RWPE1 (cell line): ENCODE measurements around the gene SZT2.
"Not testable (repeated sequence)": the region's sequence is repeated elsewhere in the genome, so short reads cannot be mapped to it uniquely, and the experiment has no call there.

ENCODE experiments used
- CTCF ChIA-PET: fragments of 350-600 bp; sonication (Branson Sonifier 250); formaldehyde crosslinking; extraction: SDS; loops from one replicate; lab custom pipeline; 2021; lab: Yijun Ruan, JAX
- POLR2A ChIA-PET: fragments of 400-600 bp; formaldehyde crosslinking; extraction: SDS; loops from one replicate; lab custom pipeline; 2020; ENCODE audit warnings: antibody characterized with exemption; ENCODE audit not compliant: low non-redundant PET; lab: Yijun Ruan, JAX
- DNase-seq: peaks from one replicate; pipeline ENCODE4 v3.0.0; 2012; ENCODE audit warnings: low spot score
- H3K27ac ChIP-seq: fragments of 450-650 bp; 2 replicates; pipeline ENCODE4 v1.5.1; 2017
- CTCF ChIP-seq: fragments of 450-650 bp; conservative IDR thresholded peaks from 2 replicates; pipeline ENCODE4 v1.5.1; 2017; ENCODE audit warnings: low read depth, mild to moderate bottlenecking

The SZT2 gene

GRCh38 chr1:43387976-43388599, 1.6 kb upstream of the SZT2 start:
- DNase-seq, result no peak
- POLR2A ChIA-PET, result interaction anchor here (0.5 kb wide), 1 partner anchor 11 kb away, joined by 4 read pairs; no protein-coding TSS in a partner anchor
- TF ChIP-seq CTCF, result no peak
- CTCF ChIA-PET, result interaction anchor here (0.6 kb wide), 3 partner anchors 29 to 152 kb away, joined by 3 to 4 read pairs (median 4); no protein-coding TSS in a partner anchor
- H3K27ac ChIP-seq, result no peak overlapping the region

GRCh38 chr1:43388613-43389012, 1.1 kb upstream of the SZT2 start:
- no peak for TF ChIP-seq CTCF
- DNase-seq, result no peak
- ChIA-PET CTCF (interaction anchor here (0.6 to 1.2 kb wide), 3 partner anchors 30 to 162 kb away, joined by 3 to 6 read pairs (median 4); partner anchors contain the start of gene CDC20), POLR2A (interaction anchor here (0.5 kb wide), 1 partner anchor 11 kb away, joined by 4 read pairs; no protein-coding TSS in a partner anchor)
- no peak overlapping the region for H3K27ac ChIP-seq

GRCh38 chr1:43392702-43393101, 3.0 kb downstream of the SZT2 start:
- DNase-seq, result no peak
- POLR2A ChIA-PET, result no interaction called here
- H3K27ac ChIP-seq, result no peak overlapping the region
- CTCF ChIA-PET, result interaction anchor here (0.7 kb wide), 1 partner anchor 85 kb away, joined by 3 read pairs; no protein-coding TSS in a partner anchor
- TF ChIP-seq CTCF, result no peak

GRCh38 chr1:43395523-43395922, 5.8 kb downstream of the SZT2 start:
- no peak overlapping the region for H3K27ac ChIP-seq
- no peak for DNase-seq
- TF ChIP-seq CTCF, result no peak
- ChIA-PET CTCF (no interaction called here), POLR2A (no interaction called here)

GRCh38 chr1:43396059-43396458, 6.4 kb downstream of the SZT2 start:
- ChIA-PET POLR2A (no interaction called here), CTCF (interaction anchor here (0.7 kb wide), 1 partner anchor 13 kb away, joined by 5 read pairs; no protein-coding TSS in a partner anchor)
- no peak overlapping the region for H3K27ac ChIP-seq
- no peak for DNase-seq
- no peak for TF ChIP-seq CTCF

GRCh38 chr1:43398227-43398626, 8.5 kb downstream of the SZT2 start:
- no peak for TF ChIP-seq CTCF
- ChIA-PET CTCF (no interaction called here), POLR2A (no interaction called here)
- no peak for DNase-seq
- no peak overlapping the region for H3K27ac ChIP-seq

- H3K27ac ChIP-seq, DNase-seq, POLR2A ChIA-PET: not testable (repeated sequence)
- CTCF ChIA-PET, result interaction anchor here (1.1 kb wide), 1 partner anchor 14 kb away, joined by 3 read pairs; no protein-coding TSS in a partner anchor
Observed at GRCh38 chr1:43400441-43400840, 10.7 kb downstream of the SZT2 start.
